GM06990 (cell line): ENCODE measurements around the gene KCNT1.

ENCODE experiments used
- DNase-seq: peaks from one replicate; pipeline ENCODE4 v3.0.0-alpha.2; 2011; ENCODE audit not compliant: insufficient read length; ENCODE audit errors: extremely low read depth
- H3K27me3 ChIP-seq: replicated peaks from 2 replicates; pipeline ENCODE4 v1.6.0; 2011; ENCODE audit warnings: low read length; ENCODE audit not compliant: control insufficient read depth, insufficient read depth
- H3K36me3 ChIP-seq: 2 replicates; pipeline ENCODE4 v1.5.1; 2011; ENCODE audit warnings: low read length; ENCODE audit not compliant: control insufficient read depth, insufficient read depth
- H3K4me3 ChIP-seq: replicated peaks from 2 replicates; pipeline ENCODE4 v1.5.1; 2011; ENCODE audit warnings: low read depth, mild to moderate bottlenecking, control low read depth, low read length
- CTCF ChIP-seq: IDR thresholded peaks from 2 replicates; pipeline ENCODE4 v1.5.1; 2011; ENCODE audit warnings: low read length, control low read depth, mild to moderate bottlenecking, inconsistent platforms; ENCODE audit not compliant: insufficient read depth, poor library complexity, severe bottlenecking

Gene KCNT1

GRCh38 chr9:135825435-135826187 is 123.6 kb downstream of the KCNT1 start:
- DNase-seq, result no peak
- no peak for TF ChIP-seq CTCF
- H3K4me3 ChIP-seq, result no peak overlapping the region
- no peaks in the 10 kb centered on the region for H3K27me3 ChIP-seq
- H3K36me3 ChIP-seq, result peaks cover 8% of the 10 kb centered on the region

GRCh38 chr9:135826188-135826545 is 124.2 kb downstream of the KCNT1 start:
- H3K36me3 ChIP-seq, result peaks cover 7% of the 10 kb centered on the region
- no peak overlapping the region for H3K4me3 ChIP-seq
- TF ChIP-seq CTCF, result no peak

GRCh38 chr9:135827301-135827700 is 125.3 kb downstream of the KCNT1 start:
- TF ChIP-seq CTCF, result no peak

More at GRCh38 chr9:135826188-135826545, 124.2 kb downstream of the KCNT1 start:
- no peaks in the 10 kb centered on the region for H3K27me3 ChIP-seq
- DNase-seq, result no peak

GRCh38 chr9:135827866-135828580 is 126.0 kb downstream of the KCNT1 start:
- DNase-seq, result no peak
- no peaks in the 10 kb centered on the region; the same call in 1 of the 2 replicates for H3K36me3 ChIP-seq
- no peak overlapping the region for H3K4me3 ChIP-seq
- no peaks in the 10 kb centered on the region for H3K27me3 ChIP-seq
- TF ChIP-seq CTCF, result no peak

More at GRCh38 chr9:135827301-135827700, 125.3 kb downstream of the KCNT1 start:
- Histone ChIP-seq H3K27me3 (no peaks in the 10 kb centered on the region), H3K4me3 (no peak overlapping the region), H3K36me3 (peaks cover 5% of the 10 kb centered on the region)
- no peak for DNase-seq

- DNase-seq, result no peak
- Histone ChIP-seq H3K27me3 (no peaks in the 10 kb centered on the region), H3K36me3 (no peaks in the 10 kb centered on the region), H3K4me3 (no peak overlapping the region)
- no peak for TF ChIP-seq CTCF
Observed at GRCh38 chr9:135828656-135829055, 126.7 kb downstream of the KCNT1 start.
